DND-41 (cell line): Measurements from ENCODE around the gene CCL24.

Source experiments
- ATAC-seq: fragments of 200-7000 bp; cut with Tn5 transposase; 3 replicates; pipeline ENCODE4 v1.9.1; 2021; ENCODE audit warnings: low read depth; ENCODE audit not compliant: insufficient read depth
- DNase-seq: peaks from one replicate; pipeline ENCODE4 v3.0.0-alpha.2; 2020
- H2AFZ ChIP-seq: 2 replicates; pipeline ENCODE4 v1.6.0; 2012; ENCODE audit warnings: low read depth, low read length
- H3K27ac ChIP-seq: 2 replicates; pipeline ENCODE4 v1.5.1; 2012; ENCODE audit warnings: low read length, inconsistent platforms
- H3K27me3 ChIP-seq: fragments of 200-600 bp; sonication (generic); 2 replicates; pipeline ENCODE4 v1.6.0; 2012; ENCODE audit warnings: low read length, mild to moderate bottlenecking, inconsistent platforms; ENCODE audit not compliant: insufficient read depth, poor library complexity
- H3K36me3 ChIP-seq: 2 replicates; pipeline ENCODE4 v1.5.1; 2012; ENCODE audit warnings: low read length, inconsistent platforms; ENCODE audit not compliant: insufficient read depth
- H3K4me1 ChIP-seq: 2 replicates; pipeline ENCODE4 v1.5.1; 2012; ENCODE audit warnings: mild to moderate bottlenecking, low read length; ENCODE audit not compliant: insufficient read depth
- H3K4me2 ChIP-seq: 2 replicates; pipeline ENCODE4 v1.6.0; 2012; ENCODE audit warnings: mild to moderate bottlenecking, moderate library complexity, low read length, inconsistent platforms; ENCODE audit not compliant: insufficient read depth
- H3K4me3 ChIP-seq, 2 experiments: fragments of 200-600 bp in 1 of 2; shearing (Covaris generic) in 1 of 2; 2 replicates each; pipeline ENCODE4 v1.5.1; 2012 to 2016; ENCODE audit warnings: inconsistent platforms in 2 of 2, low read length in 2 of 2, mild to moderate bottlenecking in 2 of 2, low read depth in 1 of 2, moderate library complexity in 1 of 2
- H3K79me2 ChIP-seq: 2 replicates; pipeline ENCODE4 v1.6.0; 2012; ENCODE audit warnings: low read length, inconsistent platforms; ENCODE audit not compliant: insufficient read depth
- H3K9ac ChIP-seq: 2 replicates; pipeline ENCODE4 v1.6.0; 2012; ENCODE audit warnings: low read depth, mild to moderate bottlenecking, inconsistent platforms, low read length, moderate library complexity
- H3K9me3 ChIP-seq: 2 replicates; pipeline ENCODE4 v1.5.1; 2012; ENCODE audit warnings: low read length, moderate library complexity, mild to moderate bottlenecking, inconsistent platforms; ENCODE audit not compliant: insufficient read depth, severe bottlenecking
- H4K20me1 ChIP-seq: 2 replicates; pipeline ENCODE4 v1.6.0; 2012; ENCODE audit warnings: low read length; ENCODE audit not compliant: insufficient read depth
- CTCF ChIP-seq: IDR thresholded peaks from 2 replicates; pipeline ENCODE4 v1.5.1; 2012; ENCODE audit warnings: borderline replicate concordance, low read length, moderate library complexity, mild to moderate bottlenecking; ENCODE audit not compliant: poor library complexity, severe bottlenecking; ENCODE audit errors: extremely low read depth
- EZH2 ChIP-seq: IDR thresholded peaks from 3 replicates; pipeline ENCODE4 v1.6.1; 2012; ENCODE audit warnings: borderline replicate concordance, low read depth, mild to moderate bottlenecking, moderate library complexity, low read length, inconsistent platforms; ENCODE audit not compliant: severe bottlenecking

The CCL24 gene

GRCh38 chr7:75823198-75823910, 9.7 kb upstream of the CCL24 start:
- Histone ChIP-seq H3K9ac (no peak overlapping the region), H3K4me3 (no peak overlapping the region), H4K20me1 (no peaks in the 10 kb centered on the region; the same call in 1 of the 2 replicates), H2AFZ (no peak overlapping the region), H3K27me3 (no peaks in the 10 kb centered on the region), H3K4me2 (no peak overlapping the region), H3K27ac (no peak overlapping the region), H3K4me1 (no peaks in the 10 kb centered on the region), H3K9me3 (no peaks in the 10 kb centered on the region), H3K79me2 (no peaks in the 10 kb centered on the region), H3K36me3 (no peaks in the 10 kb centered on the region)
- ATAC-seq (no peak), DNase-seq (no peak)
- TF ChIP-seq EZH2, result no peak
- no peak for TF ChIP-seq CTCF

GRCh38 chr7:75820688-75821087, 7.1 kb upstream of the CCL24 start:
- no peaks in the 10 kb centered on the region; the same call in 1 of the 2 replicates for H4K20me1 ChIP-seq
- no peak overlapping the region for H2AFZ ChIP-seq
- H3K27me3 ChIP-seq, result no peaks in the 10 kb centered on the region
- ATAC-seq, result no peak
- no peak overlapping the region for H3K4me2 ChIP-seq
- no peak for DNase-seq
- no peak overlapping the region for H3K9ac ChIP-seq
- H3K27ac ChIP-seq, result no peak overlapping the region
- H3K4me1 ChIP-seq, result no peaks in the 10 kb centered on the region
- H3K4me3 ChIP-seq, result no peak overlapping the region
- no peaks in the 10 kb centered on the region for H3K79me2 ChIP-seq
- H3K36me3 ChIP-seq, result no peaks in the 10 kb centered on the region
- no peak for TF ChIP-seq CTCF
- TF ChIP-seq EZH2, result no peak
- no peaks in the 10 kb centered on the region for H3K9me3 ChIP-seq

- Histone ChIP-seq H3K4me1 (no peaks in the 10 kb centered on the region), H4K20me1 (no peaks in the 10 kb centered on the region; the same call in 1 of the 2 replicates), H3K9ac (no peak overlapping the region), H2AFZ (no peak overlapping the region), H3K9me3 (no peaks in the 10 kb centered on the region), H3K27me3 (no peaks in the 10 kb centered on the region), H3K79me2 (no peaks in the 10 kb centered on the region), H3K27ac (no peak overlapping the region), H3K4me3 (no peak overlapping the region), H3K36me3 (no peaks in the 10 kb centered on the region), H3K4me2 (no peak overlapping the region)
- no peak for ATAC-seq
- TF ChIP-seq EZH2, result no peak
- no peak for DNase-seq
Observed at GRCh38 chr7:75819711-75820110, 6.1 kb upstream of the CCL24 start.

GRCh38 chr7:75818472-75818871, 4.9 kb upstream of the CCL24 start:
- H3K4me2 ChIP-seq, result no peak overlapping the region
- TF ChIP-seq CTCF (no peak), EZH2 (no peak)
- H3K27ac ChIP-seq, result no peak overlapping the region
- H3K36me3 ChIP-seq, result no peaks in the 10 kb centered on the region
- DNase-seq, result no peak
- H2AFZ ChIP-seq, result no peak overlapping the region
- H3K27me3 ChIP-seq, result no peaks in the 10 kb centered on the region
- no peaks in the 10 kb centered on the region for H3K9me3 ChIP-seq
- no peaks in the 10 kb centered on the region for H3K79me2 ChIP-seq
- no peak overlapping the region for H3K4me3 ChIP-seq
- no peak for ATAC-seq
- H3K4me1 ChIP-seq, result no peaks in the 10 kb centered on the region
- H3K9ac ChIP-seq, result no peak overlapping the region
- no peaks in the 10 kb centered on the region; the same call in 1 of the 2 replicates for H4K20me1 ChIP-seq
